HCT116 (cell line): ENCODE data around the gene CRYBA4. TPM values are rescaled to one million over a fixed set of nuclear protein-coding genes. Genes with fewer than 3 reads are reported as not detected.

Experiments
- ATAC-seq: fragments of 200-7000 bp; cut with Tn5 transposase; 2 replicates; pipeline ENCODE4 v1.9.1; 2020; ENCODE audit warnings: mild to moderate bottlenecking, moderate library complexity
- BruUV-seq: library from RNA; stranded (reverse); fragments of 400-500 nt; replicated peaks from 2 replicates; lab custom pipeline; 2021; lab: Mats Ljungman, UMichigan
- CTCF ChIA-PET: fragments of 300-600 bp; sonication (Branson Sonifier 250); formaldehyde crosslinking; loops from one replicate; lab custom pipeline; 2021; ENCODE audit warnings: antibody characterized with exemption; lab: Charles Lee
- POLR2A ChIA-PET: fragments of 300-600, 350-600 bp; sonication (Branson Sonifier 250); formaldehyde crosslinking; loops from one replicate; lab custom pipeline; 2021; ENCODE audit warnings: antibody characterized with exemption; lab: Charles Lee
- RAD21 ChIA-PET, 2 experiments: fragments of 300-600 bp; sonication (Branson Sonifier 250); formaldehyde crosslinking; loops; one replicate each; lab custom pipeline; 2023; ENCODE audit warnings: low total read pairs in 2 of 2; ENCODE audit not compliant: uncharacterized antibody in 2 of 2, unreplicated experiment in 2 of 2, low non-redundant PET in 1 of 2; lab: Charles Lee
- DNase-seq: peaks from one replicate; pipeline ENCODE4 v3.0.0-alpha.2; 2010; ENCODE audit warnings: low read depth, low spot score
- H2AFZ ChIP-seq: fragments of 200-600 bp; shearing (Covaris generic), sonication (generic); 2 replicates; pipeline ENCODE4 v1.6.1; 2017; ENCODE audit warnings: low read depth, mixed run types, mixed read lengths, antibody characterized with exemption, low read length; ENCODE audit not compliant: poor library complexity, severe bottlenecking
- H3K27ac ChIP-seq: 2 replicates; pipeline ENCODE4 v1.5.1; 2012; ENCODE audit warnings: low read depth, low read length
- H3K27me3 ChIP-seq: fragments of 200-600 bp; sonication (generic); 2 replicates; pipeline ENCODE4 v1.6.1; 2016; ENCODE audit warnings: mixed run types, low read length, mixed read lengths; ENCODE audit not compliant: insufficient read depth
- H3K36me3 ChIP-seq, 2 experiments: fragments of 200-500 bp in 1 of 2; fragments of 200-600 bp in 1 of 2; sonication (Bioruptor generic) in 1 of 2; sonication (generic) in 1 of 2; 2 replicates each; pipeline versions ENCODE4 v1.5.1 to v1.6.1; 2014 to 2016; ENCODE audit warnings: low read length in 2 of 2, inconsistent platforms in 1 of 2, mixed read lengths in 1 of 2, mixed run types in 1 of 2; ENCODE audit not compliant: insufficient read depth in 2 of 2, control insufficient read depth in 1 of 2
- H3K4me1 ChIP-seq, 2 experiments: fragments of 200-600 bp in 1 of 2; sonication (generic) in 1 of 2; 2 replicates each; pipeline versions ENCODE4 v1.5.1 to v1.6.1; 2012 to 2017; ENCODE audit warnings: low read length in 2 of 2, inconsistent platforms in 1 of 2, mild to moderate bottlenecking in 1 of 2, mixed read lengths in 1 of 2, mixed run types in 1 of 2, moderate library complexity in 1 of 2; ENCODE audit not compliant: insufficient read depth in 2 of 2, control insufficient read depth in 1 of 2
- H3K4me2 ChIP-seq: fragments of 200-600 bp; sonication (generic); 2 replicates; pipeline ENCODE4 v1.6.1; 2017; ENCODE audit warnings: mixed run types, low read length, mixed read lengths
- H3K4me3 ChIP-seq, 2 experiments: fragments of 200-600 bp in 1 of 2; sonication (generic) in 1 of 2; replicated peaks in 1 of 2; 2 replicates each; pipeline ENCODE4 v1.5.1; 2011 to 2016; ENCODE audit warnings: low read length in 2 of 2, control low read depth in 1 of 2, low read depth in 1 of 2, mild to moderate bottlenecking in 1 of 2, mixed read lengths in 1 of 2, mixed run types in 1 of 2
- H3K79me2 ChIP-seq: fragments of 200-600 bp; sonication (generic); 2 replicates; pipeline ENCODE4 v1.6.1; 2017; ENCODE audit warnings: mild to moderate bottlenecking, mixed run types, low read length, moderate library complexity, mixed read lengths; ENCODE audit not compliant: insufficient read depth
- H3K9ac ChIP-seq: fragments of 200-600 bp; sonication (generic); 2 replicates; pipeline ENCODE4 v1.6.1; 2016; ENCODE audit warnings: low read length, mixed read lengths
- H3K9me2 ChIP-seq: fragments of 200-600 bp; sonication (generic), shearing (Covaris generic); 2 replicates; pipeline ENCODE4 v1.6.1; 2017; ENCODE audit warnings: mixed run types, mild to moderate bottlenecking, moderate library complexity; ENCODE audit not compliant: insufficient read depth
- H3K9me3 ChIP-seq, 2 experiments: fragments of 200-500 bp in 1 of 2; fragments of 200-600 bp in 1 of 2; sonication (Bioruptor generic) in 1 of 2; sonication (generic) in 1 of 2; 2 replicates each; pipeline ENCODE4 v1.6.1; 2014 to 2017; ENCODE audit warnings: low read length in 2 of 2, mixed read lengths in 2 of 2, inconsistent platforms in 1 of 2, low read depth in 1 of 2, mild to moderate bottlenecking in 1 of 2, mixed run types in 1 of 2, moderate library complexity in 1 of 2; ENCODE audit not compliant: control insufficient read depth in 1 of 2, insufficient read depth in 1 of 2
- H4K20me1 ChIP-seq: fragments of 200-600 bp; sonication (generic), shearing (Covaris generic); 2 replicates; pipeline ENCODE4 v1.6.1; 2017; ENCODE audit warnings: mixed run types, mild to moderate bottlenecking, moderate library complexity; ENCODE audit not compliant: insufficient read depth
- CBX3 ChIP-seq: IDR thresholded peaks from 2 replicates; pipeline ENCODE4 v1.6.1; 2012; ENCODE audit warnings: low read depth
- ELF1 ChIP-seq: IDR thresholded peaks from 2 replicates; pipeline ENCODE4 v1.6.1; 2012; ENCODE audit warnings: low read depth, borderline replicate concordance
- FOSL1 ChIP-seq: IDR thresholded peaks from 2 replicates; pipeline ENCODE4 v1.6.1; 2012; ENCODE audit warnings: low read depth
- POLR2A ChIP-seq: IDR thresholded peaks from 2 replicates; pipeline ENCODE4 v1.7.0; 2011; ENCODE audit warnings: borderline replicate concordance; ENCODE audit not compliant: insufficient read depth, insufficient read length; ENCODE audit errors: extremely low read depth
- POLR2AphosphoS5 ChIP-seq: IDR thresholded peaks from 2 replicates; pipeline ENCODE4 v1.6.1; 2011; ENCODE audit warnings: mild to moderate bottlenecking, low read depth, low read length, moderate library complexity
- SIN3A ChIP-seq: IDR thresholded peaks from 2 replicates; pipeline ENCODE4 v1.6.1; 2012; ENCODE audit warnings: low read depth
- SRF ChIP-seq: IDR thresholded peaks from 2 replicates; pipeline ENCODE4 v1.6.1; 2012; ENCODE audit warnings: low read depth
- TCF7L2 ChIP-seq: IDR thresholded peaks from 2 replicates; pipeline ENCODE4 v1.7.0; 2011; ENCODE audit warnings: borderline replicate concordance, inconsistent platforms; ENCODE audit not compliant: insufficient read depth, insufficient read length; ENCODE audit errors: extremely low read depth
- YY1 ChIP-seq: IDR thresholded peaks from 2 replicates; pipeline ENCODE4 v1.6.1; 2011; ENCODE audit warnings: low read length, low read depth, moderate library complexity, mild to moderate bottlenecking; ENCODE audit not compliant: insufficient replicate concordance; ENCODE audit errors: extremely low read depth
- ZFX ChIP-seq: fragments of 450-650 bp; IDR thresholded peaks from 2 replicates; pipeline ENCODE4 v1.6.1; 2017
- ZNF274 ChIP-seq: fragments of 200-500 bp; sonication (Bioruptor generic); IDR thresholded peaks from 2 replicates; pipeline ENCODE4 v1.6.1; 2014; ENCODE audit warnings: mild to moderate bottlenecking, low read depth, low read length, inconsistent platforms
- intact Hi-C: fragments of 100-400 bp; cut with micrococcal nuclease; formaldehyde crosslinking; loops from 2 replicates; pipeline ENCODE4 v1.10.0; 2022
- total RNA-seq: library from RNA; stranded (reverse); gene quantifications from one replicate; pipeline ENCODE4 v1.2.1, GENCODE V29; 2021; ENCODE audit not compliant: unreplicated experiment
- TF ChIP-seq, protein P1 (sequence below): IDR thresholded peaks from 2 replicates; pipeline ENCODE4 v1.6.1; 2012
- TF ChIP-seq, protein P2 (sequence below): IDR thresholded peaks from 2 replicates; pipeline ENCODE4 v1.6.1; 2012
- TF ChIP-seq, protein P3 (sequence below), 3 experiments: fragments of 200-600 bp in 1 of 3; sonication (generic) in 1 of 3; IDR thresholded peaks in 2 of 3; conservative IDR thresholded peaks in 1 of 3; 2 replicates each; pipeline ENCODE4 v1.5.1; 2012 to 2017; ENCODE audit warnings: low read depth in 2 of 3, low read length in 2 of 3, antibody characterized with exemption in 1 of 3, borderline replicate concordance in 1 of 3, control low read depth in 1 of 3, mild to moderate bottlenecking in 1 of 3, mixed read lengths in 1 of 3, mixed run types in 1 of 3, moderate library complexity in 1 of 3; ENCODE audit not compliant: insufficient read depth in 1 of 3
- TF ChIP-seq, protein P4 (sequence below): IDR thresholded peaks from 2 replicates; pipeline ENCODE4 v1.6.1; 2011; ENCODE audit warnings: mild to moderate bottlenecking, low read length, moderate library complexity; ENCODE audit not compliant: insufficient replicate concordance; ENCODE audit errors: extremely low read depth

Gene CRYBA4
- total RNA-seq, 1 experiment from 2014 or later, result not detected

DNA sequence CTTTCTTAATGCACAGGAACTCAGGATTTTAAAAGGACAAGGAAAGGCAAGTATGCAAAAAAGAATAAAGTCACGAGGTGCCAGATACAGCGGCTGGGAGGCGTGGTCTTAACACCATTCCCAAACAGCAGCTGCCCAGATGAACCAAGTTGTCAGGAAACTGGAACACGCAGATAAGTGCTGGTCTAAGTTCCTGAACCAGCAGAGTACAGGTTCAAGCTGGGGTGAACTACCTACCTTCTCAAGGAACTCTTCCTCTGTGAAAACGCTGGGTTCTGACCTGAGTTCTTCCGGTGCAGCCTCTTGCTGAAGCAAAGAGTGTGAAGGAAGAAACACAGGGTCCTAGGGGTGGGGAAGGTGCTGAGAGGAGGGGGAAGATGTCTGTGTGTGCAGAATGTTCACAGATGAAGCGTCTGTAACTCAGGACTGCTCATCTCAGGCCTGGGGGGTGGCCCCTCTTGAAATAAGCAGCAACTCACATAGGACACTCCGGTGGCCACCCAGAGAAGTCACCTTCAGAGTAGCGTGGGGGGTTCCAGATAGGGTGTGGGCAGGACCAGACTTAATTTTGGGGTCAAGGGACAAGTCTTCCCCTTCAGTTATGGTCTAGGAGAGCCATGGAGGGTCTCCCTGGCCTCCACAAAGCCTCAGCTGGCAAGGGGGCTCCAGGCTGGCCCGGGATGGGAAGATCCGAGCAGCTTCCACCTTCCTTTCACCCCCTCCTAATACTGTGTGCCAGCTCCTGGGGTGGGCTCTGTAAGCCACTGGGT, 35.0 kb upstream of the CRYBA4 start:
- Histone ChIP-seq H3K4me2 (no peak overlapping the region), H3K9ac (no peak overlapping the region)
- POLR2A ChIA-PET, result no interaction called here
- RAD21 ChIA-PET, result no interaction called here
- TF ChIP-seq, protein P1, sequence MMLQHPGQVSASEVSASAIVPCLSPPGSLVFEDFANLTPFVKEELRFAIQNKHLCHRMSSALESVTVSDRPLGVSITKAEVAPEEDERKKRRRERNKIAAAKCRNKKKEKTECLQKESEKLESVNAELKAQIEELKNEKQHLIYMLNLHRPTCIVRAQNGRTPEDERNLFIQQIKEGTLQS, result no peak
- no peak for TF ChIP-seq CBX3
- no peak for TF ChIP-seq SRF
- no peak for TF ChIP-seq ZFX
- no peak for TF ChIP-seq TCF7L2
- no peak for TF ChIP-seq FOSL1
- TF ChIP-seq ZNF274, result no peak
- no peak for TF ChIP-seq YY1
- TF ChIP-seq, protein P2, sequence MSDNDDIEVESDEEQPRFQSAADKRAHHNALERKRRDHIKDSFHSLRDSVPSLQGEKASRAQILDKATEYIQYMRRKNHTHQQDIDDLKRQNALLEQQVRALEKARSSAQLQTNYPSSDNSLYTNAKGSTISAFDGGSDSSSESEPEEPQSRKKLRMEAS, result no peak
- no peak for TF ChIP-seq POLR2AphosphoS5
- TF ChIP-seq ELF1, result no peak
- TF ChIP-seq, protein P3, sequence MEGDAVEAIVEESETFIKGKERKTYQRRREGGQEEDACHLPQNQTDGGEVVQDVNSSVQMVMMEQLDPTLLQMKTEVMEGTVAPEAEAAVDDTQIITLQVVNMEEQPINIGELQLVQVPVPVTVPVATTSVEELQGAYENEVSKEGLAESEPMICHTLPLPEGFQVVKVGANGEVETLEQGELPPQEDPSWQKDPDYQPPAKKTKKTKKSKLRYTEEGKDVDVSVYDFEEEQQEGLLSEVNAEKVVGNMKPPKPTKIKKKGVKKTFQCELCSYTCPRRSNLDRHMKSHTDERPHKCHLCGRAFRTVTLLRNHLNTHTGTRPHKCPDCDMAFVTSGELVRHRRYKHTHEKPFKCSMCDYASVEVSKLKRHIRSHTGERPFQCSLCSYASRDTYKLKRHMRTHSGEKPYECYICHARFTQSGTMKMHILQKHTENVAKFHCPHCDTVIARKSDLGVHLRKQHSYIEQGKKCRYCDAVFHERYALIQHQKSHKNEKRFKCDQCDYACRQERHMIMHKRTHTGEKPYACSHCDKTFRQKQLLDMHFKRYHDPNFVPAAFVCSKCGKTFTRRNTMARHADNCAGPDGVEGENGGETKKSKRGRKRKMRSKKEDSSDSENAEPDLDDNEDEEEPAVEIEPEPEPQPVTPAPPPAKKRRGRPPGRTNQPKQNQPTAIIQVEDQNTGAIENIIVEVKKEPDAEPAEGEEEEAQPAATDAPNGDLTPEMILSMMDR (IDR thresholded peaks at IDR 0.05 in 2 of 3, conservative IDR thresholded peaks at IDR 0.05 in 1 of 3; ENCODE audit: borderline replicate concordance in 1 of 3, insufficient read depth in 1 of 3, low read depth in 2 of 3, low read length in 2 of 3), result no peak
- TF ChIP-seq, protein P4, sequence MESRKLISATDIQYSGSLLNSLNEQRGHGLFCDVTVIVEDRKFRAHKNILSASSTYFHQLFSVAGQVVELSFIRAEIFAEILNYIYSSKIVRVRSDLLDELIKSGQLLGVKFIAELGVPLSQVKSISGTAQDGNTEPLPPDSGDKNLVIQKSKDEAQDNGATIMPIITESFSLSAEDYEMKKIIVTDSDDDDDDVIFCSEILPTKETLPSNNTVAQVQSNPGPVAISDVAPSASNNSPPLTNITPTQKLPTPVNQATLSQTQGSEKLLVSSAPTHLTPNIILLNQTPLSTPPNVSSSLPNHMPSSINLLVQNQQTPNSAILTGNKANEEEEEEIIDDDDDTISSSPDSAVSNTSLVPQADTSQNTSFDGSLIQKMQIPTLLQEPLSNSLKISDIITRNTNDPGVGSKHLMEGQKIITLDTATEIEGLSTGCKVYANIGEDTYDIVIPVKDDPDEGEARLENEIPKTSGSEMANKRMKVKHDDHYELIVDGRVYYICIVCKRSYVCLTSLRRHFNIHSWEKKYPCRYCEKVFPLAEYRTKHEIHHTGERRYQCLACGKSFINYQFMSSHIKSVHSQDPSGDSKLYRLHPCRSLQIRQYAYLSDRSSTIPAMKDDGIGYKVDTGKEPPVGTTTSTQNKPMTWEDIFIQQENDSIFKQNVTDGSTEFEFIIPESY, result no peak
- no peak for TF ChIP-seq POLR2A
- no peak for TF ChIP-seq SIN3A
- TF ChIP-seq, all 23 proteins: peak for 0
- Histone ChIP-seq H3K9me3 (no peaks in the 10 kb centered on the region), H3K4me3 (no peak overlapping the region), H3K9me2 (no peaks in the 10 kb centered on the region), H3K4me1 (peaks cover 8 to 19% of the 10 kb centered on the region in 2 experiments; a peak in 3 of 4 replicates), H3K27me3 (no peaks in the 10 kb centered on the region), H4K20me1 (no peaks in the 10 kb centered on the region), H2AFZ (no peak overlapping the region), H3K36me3 (no peaks in the 10 kb centered on the region), H3K27ac (no peak overlapping the region), H3K79me2 (peaks cover 22% of the 10 kb centered on the region; the same call in 1 of the 2 replicates)
- CTCF ChIA-PET, result no interaction called here
- ATAC-seq (no peak), DNase-seq (no peak)
- no TSS peak for BruUV-seq
- intact Hi-C loops, result no loop called here
